Cardiac fibroblast (primary cell): Measurements from ENCODE around the gene PSEN1.

ENCODE experiments used
- DNase-seq, 2 donors: peaks; one replicate each; pipeline versions ENCODE4 v3.0.0 to v3.0.0-alpha.2; 2010; ENCODE audit warnings: low read depth in 2 of 2
- H3K4me3 ChIP-seq, 2 donors: replicated peaks in 1 of 2; 1 replicate in 1 of 2; 2 replicates in 1 of 2; pipeline ENCODE4 v1.5.1; 2011; ENCODE audit warnings: low read depth in 2 of 2, low read length in 2 of 2, mild to moderate bottlenecking in 2 of 2, moderate library complexity in 1 of 2
- TF ChIP-seq, protein P1 (sequence below): IDR thresholded peaks from one replicate; pipeline ENCODE4 v1.5.1; 2011; ENCODE audit warnings: low read depth, mild to moderate bottlenecking, low read length, inconsistent platforms

PSEN1 gene

DNA sequence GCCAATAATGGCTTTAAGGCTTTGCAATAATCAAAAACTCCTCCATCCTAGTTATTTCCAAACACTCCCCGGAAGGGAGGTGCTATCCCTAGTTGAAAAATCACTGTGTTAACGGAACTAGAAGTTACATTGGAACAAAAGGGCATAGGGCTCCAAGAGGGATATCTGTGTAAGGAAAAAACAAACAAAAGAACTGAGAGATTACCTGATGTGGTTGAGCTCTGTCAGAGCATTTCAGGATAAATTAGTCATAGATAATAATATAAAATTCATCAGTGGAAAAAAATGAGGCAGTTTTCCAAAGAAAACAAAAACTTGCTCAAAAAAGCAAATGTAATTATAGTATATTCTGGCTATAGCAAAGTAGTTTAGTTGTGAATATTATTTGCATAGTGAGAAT lies 73.6 kb downstream of the PSEN1 start:
- DNase-seq = peak; percentile 70 to 79
- TF ChIP-seq, protein P1, sequence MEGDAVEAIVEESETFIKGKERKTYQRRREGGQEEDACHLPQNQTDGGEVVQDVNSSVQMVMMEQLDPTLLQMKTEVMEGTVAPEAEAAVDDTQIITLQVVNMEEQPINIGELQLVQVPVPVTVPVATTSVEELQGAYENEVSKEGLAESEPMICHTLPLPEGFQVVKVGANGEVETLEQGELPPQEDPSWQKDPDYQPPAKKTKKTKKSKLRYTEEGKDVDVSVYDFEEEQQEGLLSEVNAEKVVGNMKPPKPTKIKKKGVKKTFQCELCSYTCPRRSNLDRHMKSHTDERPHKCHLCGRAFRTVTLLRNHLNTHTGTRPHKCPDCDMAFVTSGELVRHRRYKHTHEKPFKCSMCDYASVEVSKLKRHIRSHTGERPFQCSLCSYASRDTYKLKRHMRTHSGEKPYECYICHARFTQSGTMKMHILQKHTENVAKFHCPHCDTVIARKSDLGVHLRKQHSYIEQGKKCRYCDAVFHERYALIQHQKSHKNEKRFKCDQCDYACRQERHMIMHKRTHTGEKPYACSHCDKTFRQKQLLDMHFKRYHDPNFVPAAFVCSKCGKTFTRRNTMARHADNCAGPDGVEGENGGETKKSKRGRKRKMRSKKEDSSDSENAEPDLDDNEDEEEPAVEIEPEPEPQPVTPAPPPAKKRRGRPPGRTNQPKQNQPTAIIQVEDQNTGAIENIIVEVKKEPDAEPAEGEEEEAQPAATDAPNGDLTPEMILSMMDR = no peak
- H3K4me3 ChIP-seq = no peak overlapping the region

DNA sequence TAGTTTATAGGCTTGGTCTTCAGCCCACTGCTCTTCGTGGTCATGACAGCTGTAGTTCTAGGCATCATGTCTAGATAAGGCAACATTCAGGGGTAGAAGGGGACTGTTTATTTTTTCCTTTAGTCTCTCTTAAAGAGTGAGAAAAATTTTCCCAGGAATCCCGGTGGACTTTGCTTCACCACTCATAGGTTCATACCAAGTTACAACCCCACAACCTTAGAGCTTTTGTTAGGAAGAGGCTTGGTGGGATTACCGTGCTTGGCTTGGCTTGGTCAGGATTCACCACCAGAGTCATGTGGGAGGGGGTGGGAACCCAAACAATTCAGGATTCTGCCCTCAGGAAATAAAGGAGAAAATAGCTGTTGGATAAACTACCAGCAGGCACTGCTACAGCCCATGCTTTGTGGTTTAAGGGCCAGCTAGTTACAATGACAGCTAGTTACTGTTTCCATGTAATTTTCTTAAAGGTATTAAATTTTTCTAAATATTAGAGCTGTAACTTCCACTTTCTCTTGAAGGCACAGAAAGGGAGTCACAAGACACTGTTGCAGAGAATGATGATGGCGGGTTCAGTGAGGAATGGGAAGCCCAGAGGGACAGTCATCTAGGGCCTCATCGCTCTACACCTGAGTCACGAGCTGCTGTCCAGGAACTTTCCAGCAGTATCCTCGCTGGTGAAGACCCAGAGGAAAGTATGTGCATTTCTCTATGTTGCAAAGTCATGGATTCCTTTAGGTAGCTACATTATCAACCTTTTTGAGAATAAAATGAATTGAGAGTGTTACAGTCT lies 75.1 kb downstream of the PSEN1 start:
- DNase-seq = no peak
- no peak overlapping the region for H3K4me3 ChIP-seq
- TF ChIP-seq, protein P1 = no peak

DNA sequence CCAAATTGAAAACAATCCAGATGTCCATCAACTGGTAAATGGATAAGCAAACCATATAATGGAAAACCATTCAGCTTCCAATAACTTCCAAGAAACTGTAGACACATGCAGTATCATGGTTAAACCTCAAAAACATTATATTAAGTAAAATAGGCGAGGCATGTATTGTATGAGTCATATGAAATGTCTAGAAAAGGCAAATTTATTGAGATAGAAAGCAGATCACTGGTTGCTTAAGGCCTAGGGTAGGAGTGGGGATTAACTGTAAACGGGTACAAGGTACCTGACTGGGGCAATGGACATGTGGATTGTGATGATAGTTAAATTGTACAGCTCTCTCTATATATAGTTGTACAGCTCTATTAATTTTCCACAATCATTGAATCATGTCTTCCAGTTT lies 79.7 kb downstream of the PSEN1 start:
- TF ChIP-seq, protein P1 = no peak
- no peak for DNase-seq

DNA sequence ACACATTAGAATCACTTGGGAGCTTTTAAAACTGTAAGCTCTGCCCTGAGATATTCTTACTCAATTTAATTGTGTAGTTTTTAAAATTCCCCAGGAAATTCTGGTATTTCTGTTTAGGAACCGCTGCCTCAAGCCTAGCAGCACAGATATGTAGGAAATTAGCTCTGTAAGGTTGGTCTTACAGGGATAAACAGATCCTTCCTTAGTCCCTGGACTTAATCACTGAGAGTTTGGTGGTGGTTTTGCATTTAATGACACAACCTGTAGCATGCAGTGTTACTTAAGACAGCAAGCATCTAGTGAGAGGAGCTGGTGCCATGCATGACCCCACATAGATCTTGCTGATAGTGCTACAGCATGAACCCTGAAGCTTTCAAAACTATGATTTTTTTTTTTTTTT lies 81.1 kb downstream of the PSEN1 start:
- DNase-seq = no peak
- TF ChIP-seq, protein P1 = no peak

More for the DNA sequence above, 79.7 kb downstream of the PSEN1 start:
- no peak overlapping the region for H3K4me3 ChIP-seq

DNA sequence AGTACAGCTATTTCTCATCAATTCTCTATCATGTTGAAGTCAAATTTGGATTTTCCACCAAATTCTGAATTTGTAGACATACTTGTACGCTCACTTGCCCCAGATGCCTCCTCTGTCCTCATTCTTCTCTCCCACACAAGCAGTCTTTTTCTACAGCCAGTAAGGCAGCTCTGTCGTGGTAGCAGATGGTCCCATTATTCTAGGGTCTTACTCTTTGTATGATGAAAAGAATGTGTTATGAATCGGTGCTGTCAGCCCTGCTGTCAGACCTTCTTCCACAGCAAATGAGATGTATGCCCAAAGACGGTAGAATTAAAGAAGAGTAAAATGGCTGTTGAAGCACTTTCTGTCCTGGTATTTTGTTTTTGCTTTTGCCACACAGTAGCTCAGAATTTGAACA lies 83.8 kb downstream of the PSEN1 start:
- no peak overlapping the region for H3K4me3 ChIP-seq
- no peak for DNase-seq
- TF ChIP-seq, protein P1 = no peak

More for the DNA sequence above, 81.1 kb downstream of the PSEN1 start:
- no peak overlapping the region for H3K4me3 ChIP-seq

DNA sequence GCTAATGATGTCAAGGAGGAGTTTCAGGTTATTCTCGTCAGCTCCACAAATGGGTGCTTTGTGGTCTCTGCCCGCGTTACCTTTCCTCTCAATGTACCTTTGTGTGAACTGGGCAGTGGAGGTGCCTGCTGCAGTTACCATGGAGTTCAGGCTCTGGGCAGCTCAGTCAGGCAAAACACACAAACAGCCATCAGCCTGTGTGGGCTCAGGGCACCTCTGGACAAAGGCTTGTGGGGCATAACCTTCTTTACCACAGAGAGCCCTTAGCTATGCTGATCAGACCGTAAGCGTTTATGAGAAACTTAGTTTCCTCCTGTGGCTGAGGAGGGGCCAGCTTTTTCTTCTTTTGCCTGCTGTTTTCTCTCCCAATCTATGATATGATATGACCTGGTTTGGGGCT lies 84.3 kb downstream of the PSEN1 start:
- DNase-seq = no peak
- TF ChIP-seq, protein P1 = no peak
- no peak overlapping the region for H3K4me3 ChIP-seq
